Right ventricle myocardium superior (tissue), 1 donor: ENCODE measurements around the gene AP1S1. TPM values are rescaled to one million over a fixed set of nuclear protein-coding genes. Genes with fewer than 3 reads are reported as not detected.
"Not testable (repeated sequence)": the region's sequence is repeated elsewhere in the genome, so short reads cannot be mapped to it uniquely, and the experiment has no call there.

Source experiments
- ATAC-seq: fragments of 200-7000 bp; cut with Tn5 transposase; one replicate; pipeline ENCODE4 v1.9.1; 2020; ENCODE audit warnings: mild to moderate bottlenecking; ENCODE audit not compliant: poor library complexity
- DNase-seq: peaks from one replicate; pipeline ENCODE4 v3.0.0-alpha.2; 2020
- intact Hi-C: fragments of 100-400 bp; cut with DNase I; formaldehyde crosslinking; loops from one replicate; pipeline ENCODE4 v1.11.2; 2022
- long read RNA-seq: library from polyadenylated mRNA; unstranded; transcript quantifications from one replicate; pipeline ENCODE4 v2.0.0, GENCODE V29; 2021
- total RNA-seq: library from RNA; stranded (reverse); fragmentation: NEBNext Ultra II Directional; extraction: Animal tissue kit (Norgen Biotek cat#: 25700); gene quantifications from one replicate; pipeline ENCODE4 v1.2.1, GENCODE V29; 2021
- donor health status: DM: no; HTN: yes; CAD: no; lungs with severe emphysema.

Gene AP1S1
- total RNA-seq = 14.1 TPM
- long read RNA-seq, partial matches to known transcripts = 0 of 4 reads
- long read RNA-seq, other reads (novel, unspliced or antisense) = 0 of 4 reads

GRCh38 chr7:101153969-101154692 is at the start of gene AP1S1:
TSS of gene AP1S1 (plus strand) at chr7:101154476. CDS start at chr7:101154515, 39 bp downstream.
- peak; percentile 99 for ATAC-seq
- intact Hi-C loops = no loop called here
- DNase-seq = peak; percentile 96

- DNase-seq (no peak), ATAC-seq (no peak)
- intact Hi-C loops = no loop called here
Observed at GRCh38 chr7:101104799-101105198, 49.5 kb upstream of the AP1S1 start.

GRCh38 chr7:101105248-101105647 is 49.0 kb upstream of the AP1S1 start:
- intact Hi-C loops, ATAC-seq, DNase-seq: not testable (repeated sequence)

- intact Hi-C loops = no loop called here
- no peak for ATAC-seq
- no peak for DNase-seq
Observed at GRCh38 chr7:101106386-101106785, 47.9 kb upstream of the AP1S1 start.

- DNase-seq (peak; percentile 81), ATAC-seq (peak; percentile 69)
- intact Hi-C loops = no loop called here
Observed at GRCh38 chr7:101108330-101108857, 45.9 kb upstream of the AP1S1 start.

GRCh38 chr7:101108961-101109360 is 45.3 kb upstream of the AP1S1 start:
- ATAC-seq (no peak), DNase-seq (no peak)
- intact Hi-C loops = no loop called here

- intact Hi-C loops = no loop called here
- ATAC-seq = no peak
- DNase-seq = no peak
Observed at GRCh38 chr7:101109368-101109767, 44.9 kb upstream of the AP1S1 start.

GRCh38 chr7:101111261-101111660 is 43.0 kb upstream of the AP1S1 start:
- no peak for DNase-seq
- ATAC-seq = no peak
- intact Hi-C loops = no loop called here

- intact Hi-C loops = no loop called here
- peak; percentile 80 for DNase-seq
- peak; percentile 71 for ATAC-seq
Observed at GRCh38 chr7:101112233-101112632, 42.0 kb upstream of the AP1S1 start.

GRCh38 chr7:101113140-101113539 is 41.1 kb upstream of the AP1S1 start:
- intact Hi-C loops, DNase-seq, ATAC-seq: not testable (repeated sequence)

- intact Hi-C loops = no loop called here
- no peak for DNase-seq
- ATAC-seq = no peak
Observed at GRCh38 chr7:101113836-101114235, 40.4 kb upstream of the AP1S1 start.

GRCh38 chr7:101114492-101114891 is 39.8 kb upstream of the AP1S1 start:
- DNase-seq = no peak
- intact Hi-C loops = no loop called here
- no peak for ATAC-seq

- no peak for DNase-seq
- no peak for ATAC-seq
- intact Hi-C loops = no loop called here
Observed at GRCh38 chr7:101115215-101115614, 39.1 kb upstream of the AP1S1 start.

- ATAC-seq = no peak
- intact Hi-C loops = no loop called here
- DNase-seq = no peak
Observed at GRCh38 chr7:101116898-101117297, 37.4 kb upstream of the AP1S1 start.

- intact Hi-C loops = no loop called here
- no peak for DNase-seq
- ATAC-seq = no peak
Observed at GRCh38 chr7:101118856-101119255, 35.4 kb upstream of the AP1S1 start.

- intact Hi-C loops = no loop called here
- ATAC-seq (no peak), DNase-seq (no peak)
Observed at GRCh38 chr7:101119876-101120275, 34.4 kb upstream of the AP1S1 start.

- intact Hi-C loops = no loop called here
- ATAC-seq = no peak
Observed at GRCh38 chr7:101120315-101120714, 34.0 kb upstream of the AP1S1 start.

GRCh38 chr7:101121631-101121990 is 32.7 kb upstream of the AP1S1 start:
- intact Hi-C loops, DNase-seq: not testable (repeated sequence)

More at GRCh38 chr7:101120315-101120714, 34.0 kb upstream of the AP1S1 start:
- DNase-seq = no peak

GRCh38 chr7:101121991-101122932 is 32.0 kb upstream of the AP1S1 start:
- ATAC-seq (peak; percentile 75), DNase-seq (peak; percentile 80)
- intact Hi-C loops = no loop called here

More at GRCh38 chr7:101121631-101121990, 32.7 kb upstream of the AP1S1 start:
- ATAC-seq = not testable (repeated sequence)
